T-cell (primary cell): ENCODE results near the gene PTGFR. TPM values are rescaled to one million over a fixed set of nuclear protein-coding genes. Genes with fewer than 3 reads are reported as not detected.

ENCODE experiments used
- ATAC-seq, 4 experiments: fragments of 200-7000 bp in 3 of 4; fragments of 150-1000 bp in 1 of 4; cut with Tn5 transposase; replicated peaks in 1 of 4; 1 replicate in 3 of 4; 2 replicates in 1 of 4; pipeline ENCODE4 v1.10.0; 2021; ENCODE audit warnings: moderate library complexity in 3 of 4, mild to moderate bottlenecking in 2 of 4, moderate number of reproducible peaks in 1 of 4
- CTCF ChIA-PET, 2 donors: fragments of 300-600 bp; sonication (Branson Sonifier 250); formaldehyde crosslinking; loops; one replicate each; lab custom pipeline; 2022; ENCODE audit warnings: antibody characterized with exemption in 2 of 2; lab: Charles Lee
- POLR2A ChIA-PET, 2 donors: fragments of 300-600 bp; sonication (Branson Sonifier 250); formaldehyde crosslinking; loops; one replicate each; lab custom pipeline; 2022; ENCODE audit warnings: antibody characterized with exemption in 2 of 2; lab: Charles Lee
- DNase-seq, 35 experiments: peaks; one replicate each; pipeline versions ENCODE4 v3.0.0 to v3.0.0-alpha.2; 2013 to 2023
- H3K27ac ChIP-seq: one replicate; pipeline ENCODE4 v1.5.1; 2013; ENCODE audit warnings: low read length
- H3K27me3 ChIP-seq, 2 experiments: replicated peaks in 1 of 2; 1 replicate in 1 of 2; 2 replicates in 1 of 2; pipeline versions ENCODE4 v1.6.1 to v1.7.0; 2013; ENCODE audit warnings: low read length in 1 of 2, mixed read lengths in 1 of 2; ENCODE audit not compliant: control insufficient read depth in 2 of 2, insufficient read depth in 2 of 2; ENCODE audit errors: extremely low read depth in 1 of 2
- H3K36me3 ChIP-seq, 2 donors: 1 replicate in 1 of 2; 2 replicates in 1 of 2; pipeline versions ENCODE4 v1.6.1 to v1.7.0; 2013; ENCODE audit warnings: low read length in 1 of 2; ENCODE audit not compliant: control insufficient read depth in 2 of 2, insufficient read depth in 1 of 2; ENCODE audit errors: extremely low read depth in 1 of 2
- H3K4me1 ChIP-seq, 2 experiments: 1 replicate in 1 of 2; 2 replicates in 1 of 2; pipeline versions ENCODE4 v1.6.1 to v1.7.0; 2013; ENCODE audit warnings: low read length in 2 of 2, mixed read lengths in 1 of 2; ENCODE audit not compliant: insufficient read depth in 2 of 2, control insufficient read depth in 1 of 2; ENCODE audit errors: extremely low read depth in 1 of 2
- H3K4me3 ChIP-seq, 2 donors: 1 replicate in 1 of 2; 2 replicates in 1 of 2; pipeline versions ENCODE4 v1.5.1 to v1.7.0; 2013; ENCODE audit warnings: mild to moderate bottlenecking in 2 of 2, low read length in 1 of 2, moderate library complexity in 1 of 2; ENCODE audit not compliant: control insufficient read depth in 1 of 2; ENCODE audit errors: extremely low read depth in 1 of 2
- H3K9me3 ChIP-seq: 2 replicates; pipeline ENCODE4 v1.7.0; 2013
- H3K27ac Mint-ChIP-seq, 2 donors: one replicate each; pipeline ENCODE4 v1.8.0; 2020 to 2021; ENCODE audit warnings: mild to moderate bottlenecking in 2 of 2, mixed read lengths in 2 of 2
- H3K27me3 Mint-ChIP-seq, 2 donors: one replicate each; pipeline ENCODE4 v1.8.0; 2021 to 2022; ENCODE audit warnings: mixed read lengths in 2 of 2
- H3K36me3 Mint-ChIP-seq: one replicate; pipeline ENCODE4 v1.8.0; 2021; ENCODE audit warnings: mixed read lengths
- H3K4me1 Mint-ChIP-seq, 3 donors: one replicate each; pipeline ENCODE4 v1.8.0; 2020 to 2022; ENCODE audit warnings: mixed read lengths in 3 of 3, mild to moderate bottlenecking in 1 of 3
- H3K4me3 Mint-ChIP-seq, 3 donors: one replicate each; pipeline ENCODE4 v1.8.0; 2020 to 2022; ENCODE audit warnings: mild to moderate bottlenecking in 3 of 3, mixed read lengths in 3 of 3, moderate library complexity in 3 of 3
- H3K9me3 Mint-ChIP-seq, 3 donors: one replicate each; pipeline ENCODE4 v1.8.0; 2020 to 2022; ENCODE audit warnings: mixed read lengths in 3 of 3
- WGBS: methylation state at CpG from one replicate; pipeline ENCODE4 v1.1.5; 2013; ENCODE audit warnings: missing lambda C conversion rate; ENCODE audit not compliant: insufficient coverage; 5-methylcytosine and 5-hydroxymethylcytosine counted together
- total RNA-seq, 35 experiments: library from RNA in 6 of 35; stranded (reverse) in 6 of 35; fragments of 120-200 nt in 1 of 35; gene quantifications; one replicate each; pipeline versions ENCODE4 v1.2.1 to v1.2.4 and lab custom pipeline; 2013 to 2026

PTGFR gene
- total RNA-seq, 5 donors from 2014 or later (not counting 1 experiment from before 2014, with no cell fraction given) = 0.13 TPM; not detected in 4

DNA sequence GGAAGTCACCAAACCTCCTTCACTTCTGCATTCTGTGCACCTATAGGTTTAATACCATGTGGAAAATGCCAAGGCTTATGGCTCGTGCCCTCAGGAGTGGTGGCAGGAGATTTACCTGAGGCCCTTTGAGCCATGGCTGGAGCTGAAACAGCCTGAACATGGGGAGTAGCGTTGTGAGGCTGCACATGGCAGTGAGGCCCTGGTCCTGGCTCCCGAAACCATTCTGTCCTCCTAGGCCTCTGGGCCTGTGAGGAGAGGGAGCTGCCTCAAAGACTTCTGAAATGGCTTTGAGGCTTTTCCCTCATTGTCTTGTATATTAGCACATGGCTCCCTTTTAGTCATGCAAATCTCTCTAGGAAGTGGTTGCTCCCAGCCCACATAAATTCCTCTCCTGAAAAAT lies 20.6 kb downstream of the PTGFR start:
- CTCF ChIA-PET = no interaction called here
- WGBS = 83% methylated on average over 2 of the region's 3 CpGs
- Mint-ChIP-seq H3K36me3 (no peaks in the 10 kb centered on the region), H3K4me1 (no peaks in the 10 kb centered on the region), H3K27ac (no peak overlapping the region), H3K9me3 (peaks cover 13 to 29% (median 18%) of the 10 kb centered on the region in 3 donors), H3K4me3 (no peak overlapping the region), H3K27me3 (peaks cover 5 to 7% of the 10 kb centered on the region in 2 donors)
- Histone ChIP-seq H3K9me3 (no peaks in the 10 kb centered on the region), H3K27ac (no peak overlapping the region), H3K4me1 (no peaks in the 10 kb centered on the region), H3K27me3 (peaks cover 0 to 7% of the 10 kb centered on the region in 2 experiments), H3K36me3 (no peaks in the 10 kb centered on the region), H3K4me3 (no peak overlapping the region)
- ATAC-seq (no peak), DNase-seq (no peak)
- POLR2A ChIA-PET = no interaction called here

DNA sequence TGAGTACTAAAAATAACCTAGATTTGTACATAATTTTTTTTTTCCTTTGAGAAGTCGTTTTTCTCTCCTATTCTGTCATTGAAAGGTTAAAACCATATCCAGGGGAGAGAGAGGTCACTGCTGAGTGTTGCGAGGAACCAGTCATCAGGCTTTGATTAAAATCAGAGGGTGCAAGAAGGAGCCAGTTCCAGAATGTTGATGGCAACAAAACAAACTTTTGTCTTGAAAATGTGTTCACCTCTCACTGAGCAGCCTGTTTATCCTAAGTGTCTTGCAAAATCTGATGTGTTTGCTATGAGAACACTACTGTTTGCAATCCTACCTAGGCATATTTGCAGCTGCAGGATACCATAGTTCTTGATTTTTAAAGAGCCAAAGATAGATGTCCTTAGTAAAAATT lies 25.9 kb downstream of the PTGFR start:
- Histone ChIP-seq H3K4me1 (no peaks in the 10 kb centered on the region), H3K27ac (no peak overlapping the region), H3K36me3 (no peaks in the 10 kb centered on the region), H3K27me3 (peaks cover 0 to 3% of the 10 kb centered on the region in 2 experiments), H3K4me3 (no peak overlapping the region), H3K9me3 (no peaks in the 10 kb centered on the region)
- H3K27me3 Mint-ChIP-seq = no peaks in the 10 kb centered on the region
- peaks cover 7 to 14% (median 10%) of the 10 kb centered on the region in 3 donors for H3K9me3 Mint-ChIP-seq
- POLR2A ChIA-PET = no interaction called here
- no peaks in the 10 kb centered on the region for H3K36me3 Mint-ChIP-seq
- no peak overlapping the region for H3K27ac Mint-ChIP-seq
- WGBS = no CpG with 5 or more reads among the region's 2 CpGs
- no peak overlapping the region for H3K4me3 Mint-ChIP-seq
- H3K4me1 Mint-ChIP-seq = no peaks in the 10 kb centered on the region
- CTCF ChIA-PET = no interaction called here
- DNase-seq (no peak), ATAC-seq (no peak)

DNA sequence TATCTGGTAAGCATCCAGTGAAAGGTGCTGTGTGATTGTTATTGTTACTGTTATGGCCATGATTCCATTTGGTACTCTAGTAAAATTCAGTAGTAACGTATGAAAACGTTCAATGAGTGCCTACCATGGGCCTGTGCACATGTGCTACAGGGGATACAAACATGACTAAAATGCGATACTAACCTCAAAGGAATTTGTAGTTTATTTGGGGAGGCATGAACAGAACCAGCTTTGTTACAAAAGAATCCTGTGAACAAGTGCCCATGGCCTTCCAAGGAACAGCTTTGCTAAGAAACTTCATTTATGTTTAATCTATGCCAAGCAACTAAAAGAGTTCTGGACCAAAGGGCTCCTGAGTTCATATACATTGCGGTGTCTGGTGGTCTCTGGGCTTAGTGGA lies 28.7 kb downstream of the PTGFR start:
- Histone ChIP-seq H3K9me3 (no peaks in the 10 kb centered on the region), H3K36me3 (no peaks in the 10 kb centered on the region), H3K27ac (no peak overlapping the region), H3K27me3 (no peaks in the 10 kb centered on the region), H3K4me3 (no peak overlapping the region), H3K4me1 (no peaks in the 10 kb centered on the region)
- ATAC-seq = no peak
- Mint-ChIP-seq H3K27me3 (peaks cover 1 to 7% of the 10 kb centered on the region in 2 donors), H3K4me3 (no peak overlapping the region), H3K27ac (no peak overlapping the region), H3K4me1 (no peaks in the 10 kb centered on the region), H3K9me3 (no peaks in the 10 kb centered on the region), H3K36me3 (no peaks in the 10 kb centered on the region)
- CTCF ChIA-PET = no interaction called here
- POLR2A ChIA-PET = no interaction called here
- no peak for DNase-seq
- no CpG with 5 or more reads among the region's 4 CpGs for WGBS

GRCh38 chr1:78520216-78520615 lies 29.4 kb downstream of the PTGFR start:
- 80% methylated on average over 1 of the region's 6 CpGs for WGBS
- Mint-ChIP-seq H3K4me1 (no peaks in the 10 kb centered on the region), H3K27me3 (peaks cover 1 to 7% of the 10 kb centered on the region in 2 donors), H3K4me3 (no peak overlapping the region), H3K9me3 (no peaks in the 10 kb centered on the region), H3K27ac (no peak overlapping the region), H3K36me3 (no peaks in the 10 kb centered on the region)
- no peaks in the 10 kb centered on the region for H3K4me1 ChIP-seq
- no peaks in the 10 kb centered on the region for H3K9me3 ChIP-seq
- DNase-seq = no peak
- H3K36me3 ChIP-seq = no peaks in the 10 kb centered on the region
- POLR2A ChIA-PET = no interaction called here
- H3K27ac ChIP-seq = no peak overlapping the region
- CTCF ChIA-PET = no interaction called here
- no peaks in the 10 kb centered on the region for H3K27me3 ChIP-seq
- no peak for ATAC-seq
- no peak overlapping the region for H3K4me3 ChIP-seq

DNA sequence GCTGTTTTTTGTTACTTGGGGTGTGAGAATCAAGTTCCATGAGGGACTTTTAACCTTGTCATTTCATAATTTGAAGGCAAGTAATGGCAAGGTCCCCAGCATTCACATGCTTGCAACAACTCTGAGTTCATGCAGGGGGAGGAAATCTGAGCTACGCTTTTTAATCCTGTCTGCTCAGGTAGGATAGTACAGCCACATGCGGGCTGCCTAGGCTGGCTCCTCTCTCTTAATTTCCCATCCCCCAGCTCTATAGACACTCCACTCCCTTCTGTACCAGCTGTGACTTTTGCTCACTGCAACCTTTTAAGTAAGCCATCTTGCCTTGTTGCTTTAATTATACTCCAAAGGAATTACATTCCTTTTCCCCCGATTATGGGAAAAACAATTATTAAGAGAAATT lies 30.1 kb downstream of the PTGFR start:
- Mint-ChIP-seq H3K9me3 (no peaks in the 10 kb centered on the region), H3K27ac (no peak overlapping the region), H3K4me1 (no peaks in the 10 kb centered on the region), H3K36me3 (no peaks in the 10 kb centered on the region), H3K4me3 (no peak overlapping the region), H3K27me3 (peaks cover 1 to 7% of the 10 kb centered on the region in 2 donors)
- ATAC-seq = no peak
- Histone ChIP-seq H3K4me1 (no peaks in the 10 kb centered on the region), H3K27me3 (no peaks in the 10 kb centered on the region), H3K36me3 (no peaks in the 10 kb centered on the region), H3K9me3 (no peaks in the 10 kb centered on the region), H3K4me3 (no peak overlapping the region), H3K27ac (no peak overlapping the region)
- ChIA-PET CTCF (no interaction called here), POLR2A (no interaction called here)
- no peak for DNase-seq
- no CpG with 5 or more reads among the region's 3 CpGs for WGBS

DNA sequence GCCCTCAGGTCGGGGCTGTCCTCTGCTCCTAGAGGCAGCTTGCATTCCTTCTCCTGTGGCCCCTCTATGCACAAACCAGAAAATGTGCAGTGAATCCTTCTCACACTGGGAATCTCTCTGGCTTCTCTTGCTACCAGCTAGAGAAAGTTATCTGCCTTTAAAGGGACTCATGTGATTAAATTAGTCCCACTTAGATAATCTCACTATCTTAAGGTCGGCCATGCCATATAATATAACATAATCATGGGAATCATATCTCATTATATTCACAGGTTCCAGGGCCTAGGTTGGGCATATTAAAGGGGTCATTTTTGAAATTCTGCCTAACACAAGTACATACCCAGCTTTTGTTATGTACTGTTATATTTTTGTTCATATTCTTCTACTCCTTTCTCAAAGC lies 31.4 kb downstream of the PTGFR start:
- ChIA-PET POLR2A (no interaction called here), CTCF (no interaction called here)
- Histone ChIP-seq H3K27ac (no peak overlapping the region), H3K4me1 (no peaks in the 10 kb centered on the region), H3K9me3 (no peaks in the 10 kb centered on the region), H3K36me3 (no peaks in the 10 kb centered on the region), H3K27me3 (no peaks in the 10 kb centered on the region), H3K4me3 (no peak overlapping the region)
- ATAC-seq (no peak), DNase-seq (no peak)
- Mint-ChIP-seq H3K4me1 (no peaks in the 10 kb centered on the region), H3K27ac (no peak overlapping the region), H3K27me3 (peaks cover 4 to 7% of the 10 kb centered on the region in 2 donors), H3K4me3 (no peak overlapping the region), H3K36me3 (no peaks in the 10 kb centered on the region), H3K9me3 (no peaks in the 10 kb centered on the region)
- 64% methylated on average over 1 of the region's 2 CpGs for WGBS

DNA sequence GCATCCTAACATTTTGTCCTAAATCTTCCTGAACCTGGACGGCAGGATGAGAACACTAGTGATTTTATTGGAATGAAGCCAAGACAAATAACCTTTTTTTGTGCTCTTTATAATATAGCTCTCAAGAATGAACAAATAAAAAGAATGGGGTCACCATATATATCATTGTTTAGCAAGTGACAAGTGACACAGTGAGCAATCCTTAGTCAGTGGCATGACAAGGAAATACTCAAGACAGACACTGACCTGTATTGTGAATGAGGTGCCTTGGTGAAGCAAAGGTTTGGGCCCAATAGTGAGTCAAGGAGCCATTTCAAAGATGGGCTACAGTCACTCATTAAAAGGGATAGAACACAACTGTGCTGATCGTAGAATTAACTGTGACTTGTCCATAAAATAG lies 35.7 kb downstream of the PTGFR start:
- Mint-ChIP-seq H3K9me3 (no peaks in the 10 kb centered on the region), H3K36me3 (no peaks in the 10 kb centered on the region), H3K4me1 (no peaks in the 10 kb centered on the region), H3K27ac (no peak overlapping the region), H3K4me3 (no peak overlapping the region), H3K27me3 (peaks cover 4 to 10% of the 10 kb centered on the region in 2 donors)
- Histone ChIP-seq H3K36me3 (no peaks in the 10 kb centered on the region), H3K9me3 (no peaks in the 10 kb centered on the region), H3K27me3 (no peaks in the 10 kb centered on the region), H3K27ac (no peak overlapping the region), H3K4me3 (no peak overlapping the region), H3K4me1 (no peaks in the 10 kb centered on the region)
- POLR2A ChIA-PET = no interaction called here
- 50% methylated on average over 1 of the region's 2 CpGs for WGBS
- DNase-seq (no peak), ATAC-seq (no peak)
- CTCF ChIA-PET = no interaction called here
